ENCODE results near the gene IDI1. TPM values are rescaled to one million over a fixed set of nuclear protein-coding genes. Genes with fewer than 3 reads are reported as not detected.

The IDI1 gene
- total RNA-seq, 2 experiments from 2014 or later: 244 to 250 TPM

DNA sequence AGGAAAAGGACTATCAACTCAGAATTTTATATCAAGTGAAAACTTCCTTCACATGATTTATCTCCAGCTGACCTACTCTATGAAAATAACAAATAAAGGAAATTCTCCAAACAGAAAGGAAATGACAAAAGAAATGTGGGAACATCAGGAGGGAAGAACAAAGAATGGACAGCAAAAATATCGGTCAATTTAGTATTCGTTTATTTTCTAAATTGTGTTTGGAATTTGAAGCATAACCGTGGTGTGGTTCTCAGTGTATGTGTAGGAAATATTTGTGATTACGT is 16.0 kb upstream of the IDI1 start:
- H3K27ac ChIP-seq (ENCODE audit: low read depth in 1 of 2, low read length in 2 of 2): peak overlapping the region in 1 of 2 donors; percentile 18
- Mint-ChIP-seq H3K4me3 (no peak overlapping the region), H3K27ac (peak overlapping the region; percentile 98), H3K9me3 (no peaks in the 10 kb centered on the region), H3K27me3 (no peaks in the 10 kb centered on the region), H3K36me3 (ENCODE audit: low read depth) (peaks cover 22% of the 10 kb centered on the region), H3K4me1 (ENCODE audit: low read depth) (peaks cover 92% of the 10 kb centered on the region)
- H3K4me1 ChIP-seq (ENCODE audit: insufficient read depth, low read length): peaks cover 45% of the 10 kb centered on the region
- ATAC-seq (ENCODE audit: poor library complexity) (no peak), DNase-seq (no peak)
- no peaks in the 10 kb centered on the region for H3K36me3 ChIP-seq (ENCODE audit: insufficient read depth, low read length)
- intact Hi-C loops (cut with DNase I, micrococcal nuclease): loop anchor here in 1 of 2 experiments (5.0 kb wide), 2 partner anchors 78 to 133 kb away; partner anchors contain the start of genes GTPBP4 and LARP4B
- TF ChIP-seq, protein P1, sequence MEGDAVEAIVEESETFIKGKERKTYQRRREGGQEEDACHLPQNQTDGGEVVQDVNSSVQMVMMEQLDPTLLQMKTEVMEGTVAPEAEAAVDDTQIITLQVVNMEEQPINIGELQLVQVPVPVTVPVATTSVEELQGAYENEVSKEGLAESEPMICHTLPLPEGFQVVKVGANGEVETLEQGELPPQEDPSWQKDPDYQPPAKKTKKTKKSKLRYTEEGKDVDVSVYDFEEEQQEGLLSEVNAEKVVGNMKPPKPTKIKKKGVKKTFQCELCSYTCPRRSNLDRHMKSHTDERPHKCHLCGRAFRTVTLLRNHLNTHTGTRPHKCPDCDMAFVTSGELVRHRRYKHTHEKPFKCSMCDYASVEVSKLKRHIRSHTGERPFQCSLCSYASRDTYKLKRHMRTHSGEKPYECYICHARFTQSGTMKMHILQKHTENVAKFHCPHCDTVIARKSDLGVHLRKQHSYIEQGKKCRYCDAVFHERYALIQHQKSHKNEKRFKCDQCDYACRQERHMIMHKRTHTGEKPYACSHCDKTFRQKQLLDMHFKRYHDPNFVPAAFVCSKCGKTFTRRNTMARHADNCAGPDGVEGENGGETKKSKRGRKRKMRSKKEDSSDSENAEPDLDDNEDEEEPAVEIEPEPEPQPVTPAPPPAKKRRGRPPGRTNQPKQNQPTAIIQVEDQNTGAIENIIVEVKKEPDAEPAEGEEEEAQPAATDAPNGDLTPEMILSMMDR (IDR thresholded peaks at IDR 0.05): no peak
- no peaks in the 10 kb centered on the region for H3K27me3 ChIP-seq (ENCODE audit: control insufficient read depth in 1 of 2, insufficient read depth in 2 of 2, low read length in 2 of 2)
- CTCF ChIA-PET: no interaction called here
- no peaks in the 10 kb centered on the region for H3K9me3 ChIP-seq (ENCODE audit: control insufficient read depth in 1 of 2, insufficient read depth in 1 of 2, low read length in 2 of 2)
- POLR2A ChIA-PET: no interaction called here
- no peak overlapping the region for H3K4me3 ChIP-seq (ENCODE audit: low read length)

DNA sequence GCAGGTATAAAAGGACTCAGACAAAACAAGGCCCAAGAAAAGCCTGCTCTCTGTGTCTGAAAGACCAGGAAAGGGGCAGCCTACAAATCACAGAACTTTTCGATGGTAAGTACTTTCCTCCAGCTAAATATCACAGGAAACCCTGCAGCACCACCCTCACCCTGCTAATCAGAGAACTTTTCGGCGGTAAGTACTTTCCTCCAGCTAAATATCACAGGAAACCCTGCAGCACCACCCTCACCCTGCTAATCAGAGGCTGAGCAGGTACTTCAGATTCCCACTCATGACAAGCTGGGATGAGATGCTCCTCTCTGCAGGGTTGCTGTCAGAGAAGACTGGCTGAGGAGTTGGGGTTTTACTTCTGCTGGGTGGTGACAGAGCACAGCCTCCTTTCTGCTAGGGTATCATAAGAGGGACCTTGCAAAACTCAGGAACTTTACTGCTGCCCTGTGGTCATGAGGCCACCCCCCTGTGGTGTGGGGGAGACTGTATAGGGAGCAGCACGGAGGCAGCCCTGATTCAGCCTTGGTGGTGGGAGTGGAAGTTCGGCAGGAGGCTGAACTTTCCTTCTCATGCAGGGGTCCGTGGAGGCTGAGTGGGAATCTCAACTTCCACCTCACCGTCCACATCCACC is 14.4 kb upstream of the IDI1 start:
- ChIA-PET CTCF (interaction anchor here (0.7 to 1.4 kb wide), 2 partner anchors 12 to 13 kb away, joined by 3 to 5 read pairs; no protein-coding TSS in a partner anchor), POLR2A (interaction anchor here (1.0 to 3.2 kb wide), 7 partner anchors 10 to 132 kb away, joined by 3 to 51 read pairs (median 5); partner anchors contain the start of genes IDI1 and LARP4B)
- no peaks in the 10 kb centered on the region for H3K27me3 Mint-ChIP-seq
- H3K4me1 Mint-ChIP-seq (ENCODE audit: low read depth): peaks cover 89% of the 10 kb centered on the region
- H3K9me3 Mint-ChIP-seq: no peaks in the 10 kb centered on the region
- Histone ChIP-seq H3K27me3 (ENCODE audit: control insufficient read depth in 1 of 2, insufficient read depth in 2 of 2, low read length in 2 of 2) (no peaks in the 10 kb centered on the region), H3K9me3 (ENCODE audit: control insufficient read depth in 1 of 2, insufficient read depth in 1 of 2, low read length in 2 of 2) (no peaks in the 10 kb centered on the region), H3K27ac (ENCODE audit: low read depth in 1 of 2, low read length in 2 of 2) (peak overlapping the region; percentile 55 to 65), H3K4me1 (ENCODE audit: insufficient read depth, low read length) (peaks cover 55% of the 10 kb centered on the region), H3K4me3 (ENCODE audit: low read length) (peak overlapping the region; percentile 21), H3K36me3 (ENCODE audit: insufficient read depth, low read length) (no peaks in the 10 kb centered on the region)
- TF ChIP-seq, protein P1 (IDR thresholded peaks at IDR 0.05): no peak
- peak in 9 of 14 experiments; percentile 5 to 76 (median 19) for DNase-seq
- peaks cover 24% of the 10 kb centered on the region for H3K36me3 Mint-ChIP-seq (ENCODE audit: low read depth)
- H3K27ac Mint-ChIP-seq: peak overlapping the region; percentile 98
- peak; percentile 89 for ATAC-seq (ENCODE audit: poor library complexity)
- peak overlapping the region; percentile 81 for H3K4me3 Mint-ChIP-seq
- intact Hi-C loops (cut with DNase I, micrococcal nuclease): loop anchor here in 1 of 2 experiments (2.0 to 5.0 kb wide), 3 partner anchors 15 to 131 kb away; partner anchors contain the start of genes GTPBP4, IDI1 and LARP4B

DNA sequence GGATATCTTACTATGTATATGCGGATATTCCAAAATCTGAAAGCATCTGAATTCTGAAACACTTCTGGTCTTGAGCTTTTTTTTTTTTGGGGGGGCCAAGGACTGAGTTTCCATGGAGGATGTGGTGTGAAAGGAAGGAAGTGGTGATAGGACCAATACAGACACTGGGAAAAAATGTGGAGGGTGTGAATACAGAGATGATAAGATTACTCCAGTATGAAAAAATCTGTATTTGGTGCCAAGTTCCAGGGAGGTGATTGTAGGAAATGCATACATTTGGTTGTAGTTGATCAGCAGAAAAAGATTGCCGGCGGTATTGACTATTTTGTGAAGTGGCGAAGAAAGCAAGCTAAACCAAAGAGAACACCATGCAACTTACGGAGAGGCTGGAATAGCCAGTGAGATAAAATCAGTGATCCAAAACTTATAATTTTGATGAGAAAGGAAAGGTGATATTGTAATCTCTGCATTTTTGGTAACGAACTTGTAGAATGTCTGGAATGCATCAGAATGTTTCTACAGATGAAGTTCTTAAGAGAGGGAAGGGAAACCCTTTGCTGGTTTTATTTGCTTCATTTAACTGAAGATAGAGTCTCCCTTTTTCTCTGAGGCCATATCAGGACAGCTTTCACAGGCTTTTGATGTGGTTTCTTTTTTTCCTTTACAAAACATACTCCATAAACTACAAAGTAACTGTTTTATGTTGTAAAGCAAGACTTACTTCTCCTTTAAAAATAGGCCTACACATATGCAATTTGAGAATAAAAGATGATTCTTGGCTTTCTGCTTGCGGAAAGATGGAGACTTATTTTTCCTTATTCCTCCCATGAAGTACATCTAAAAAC is 13.2 kb upstream of the IDI1 start:
- H3K27me3 ChIP-seq (ENCODE audit: control insufficient read depth in 1 of 2, insufficient read depth in 2 of 2, low read length in 2 of 2): no peaks in the 10 kb centered on the region
- peaks cover 92% of the 10 kb centered on the region for H3K4me1 Mint-ChIP-seq (ENCODE audit: low read depth)
- H3K27ac Mint-ChIP-seq: peak overlapping the region; percentile 98
- intact Hi-C loops (cut with DNase I, micrococcal nuclease): loop anchor here in 1 of 2 experiments (2.0 to 5.0 kb wide), 3 partner anchors 13 to 130 kb away; partner anchors contain the start of genes GTPBP4, IDI1 and LARP4B
- no peaks in the 10 kb centered on the region for H3K9me3 Mint-ChIP-seq
- no peaks in the 10 kb centered on the region for H3K9me3 ChIP-seq (ENCODE audit: control insufficient read depth in 1 of 2, insufficient read depth in 1 of 2, low read length in 2 of 2)
- H3K4me3 Mint-ChIP-seq: peak overlapping the region; percentile 81
- ChIA-PET POLR2A (interaction anchor here (0.6 to 3.2 kb wide), 4 partner anchors 8 to 58 kb away, joined by 3 to 51 read pairs (median 5); partner anchors contain the start of gene IDI1), CTCF (interaction anchor here (1.4 kb wide), 2 partner anchors 12 to 13 kb away, joined by 3 to 5 read pairs; no protein-coding TSS in a partner anchor)
- peaks cover 63% of the 10 kb centered on the region for H3K4me1 ChIP-seq (ENCODE audit: insufficient read depth, low read length)
- ATAC-seq (ENCODE audit: poor library complexity) (no peak), DNase-seq (peak in 1 of 14 experiments; percentile 41)
- no peaks in the 10 kb centered on the region for H3K36me3 ChIP-seq (ENCODE audit: insufficient read depth, low read length)
- peak overlapping the region; percentile 21 for H3K4me3 ChIP-seq (ENCODE audit: low read length)
- peaks cover 36% of the 10 kb centered on the region for H3K36me3 Mint-ChIP-seq (ENCODE audit: low read depth)
- peak overlapping the region; percentile 55 to 65 for H3K27ac ChIP-seq (ENCODE audit: low read depth in 1 of 2, low read length in 2 of 2)
- TF ChIP-seq, protein P1 (IDR thresholded peaks at IDR 0.05): no peak
- no peaks in the 10 kb centered on the region for H3K27me3 Mint-ChIP-seq

Data from CD4-positive, alpha-beta T cell (primary cell).